IMR-90 (cell line): ENCODE measurements around the gene DMD. TPM values are rescaled to one million over a fixed set of nuclear protein-coding genes. Genes with fewer than 3 reads are reported as not detected.

ENCODE experiments used
- ATAC-seq: fragments of 200-7000 bp; cut with Tn5 transposase; 2 replicates; pipeline ENCODE4 v1.9.1; 2020; ENCODE audit warnings: low read depth, mild to moderate bottlenecking, moderate library complexity
- BruUV-seq: library from RNA; stranded (reverse); fragments of 400-500 nt; replicated peaks from 2 replicates; lab custom pipeline; 2021; lab: Mats Ljungman, UMichigan
- CTCF ChIA-PET: fragments of 300-600 bp; formaldehyde crosslinking; extraction: SDS; loops from one replicate; lab custom pipeline; 2021; ENCODE audit warnings: antibody characterized with exemption; lab: Yijun Ruan, JAX
- POLR2A ChIA-PET: fragments of 300-600 bp; sonication (Branson Sonifier 250); formaldehyde crosslinking; loops from one replicate; lab custom pipeline; 2022; ENCODE audit warnings: antibody characterized with exemption; ENCODE audit not compliant: unreplicated experiment; lab: Charles Lee
- DNase-seq: peaks from one replicate; pipeline ENCODE4 v3.0.0; 2013
- H2AFZ ChIP-seq: replicated peaks from 2 replicates; pipeline ENCODE3; 2013; ENCODE audit warnings: low read length, mild to moderate bottlenecking; ENCODE audit not compliant: poor library complexity
- H2AK5ac ChIP-seq: 2 replicates; pipeline ENCODE4 v1.6.1; 2013; ENCODE audit warnings: low read depth, low read length, inconsistent platforms
- H2AK9ac ChIP-seq: replicated peaks from 2 replicates; pipeline ENCODE3; 2013; ENCODE audit warnings: mild to moderate bottlenecking, low read depth, low read length, moderate library complexity; ENCODE audit not compliant: poor library complexity
- H2BK120ac ChIP-seq: 2 replicates; pipeline ENCODE4 v1.6.1; 2013; ENCODE audit warnings: low read depth, low read length, inconsistent platforms
- H2BK15ac ChIP-seq: 3 replicates; pipeline ENCODE4 v1.6.1; 2013; ENCODE audit warnings: low read depth, low read length, inconsistent platforms
- H2BK20ac ChIP-seq: 2 replicates; pipeline ENCODE4 v1.6.1; 2013; ENCODE audit warnings: low read depth, mild to moderate bottlenecking, inconsistent platforms, low read length, moderate library complexity
- H2BK5ac ChIP-seq: 2 replicates; pipeline ENCODE4 v1.6.1; 2013; ENCODE audit warnings: mild to moderate bottlenecking, low read depth, low read length, inconsistent platforms; ENCODE audit not compliant: poor library complexity, severe bottlenecking
- H3K14ac ChIP-seq: replicated peaks from 2 replicates; pipeline ENCODE4 v1.6.1; 2013; ENCODE audit warnings: low read depth, low read length, inconsistent platforms
- H3K18ac ChIP-seq: 2 replicates; pipeline ENCODE4 v1.6.1; 2013; ENCODE audit warnings: low read depth, low read length, control low read depth
- H3K23ac ChIP-seq: 2 replicates; pipeline ENCODE4 v1.6.1; 2013; ENCODE audit warnings: low read depth, low read length, inconsistent platforms
- H3K27ac ChIP-seq: 2 replicates; pipeline ENCODE4 v1.5.1; 2013; ENCODE audit warnings: mild to moderate bottlenecking, control low read depth, low read length; ENCODE audit not compliant: insufficient read depth
- H3K27me3 ChIP-seq: 2 replicates; pipeline ENCODE4 v1.6.1; 2013; ENCODE audit warnings: low read length; ENCODE audit not compliant: control insufficient read depth, insufficient read depth
- H3K36me3 ChIP-seq: 2 replicates; pipeline ENCODE4 v1.6.1; 2013; ENCODE audit warnings: low read length, mixed read lengths; ENCODE audit not compliant: control insufficient read depth, insufficient read depth
- H3K4ac ChIP-seq: 2 replicates; pipeline ENCODE4 v1.6.1; 2013; ENCODE audit warnings: low read depth, low read length, inconsistent platforms
- H3K4me1 ChIP-seq: 2 replicates; pipeline ENCODE4 v1.6.1; 2013; ENCODE audit warnings: low read length, mixed read lengths; ENCODE audit not compliant: control insufficient read depth, insufficient read depth
- H3K4me2 ChIP-seq: 2 replicates; pipeline ENCODE4 v1.6.1; 2013; ENCODE audit warnings: low read depth, mild to moderate bottlenecking, control low read depth, low read length, moderate library complexity
- H3K4me3 ChIP-seq: 2 replicates; pipeline ENCODE4 v1.5.1; 2013; ENCODE audit warnings: low read depth, mild to moderate bottlenecking, control low read depth, low read length, moderate library complexity; ENCODE audit not compliant: insufficient read depth
- H3K56ac ChIP-seq: 2 replicates; pipeline ENCODE4 v1.6.1; 2013; ENCODE audit warnings: low read length, inconsistent platforms; ENCODE audit not compliant: insufficient read depth; ENCODE audit errors: extremely low read depth
- H3K79me1 ChIP-seq, 2 experiments: 2 replicates each; pipeline ENCODE4 v1.6.1; 2013; ENCODE audit warnings: low read length in 2 of 2, inconsistent platforms in 1 of 2, low read depth in 1 of 2
- H3K9ac ChIP-seq: 2 replicates; pipeline ENCODE4 v1.6.1; 2013; ENCODE audit warnings: low read depth, low read length, control low read depth
- H3K9me1 ChIP-seq: 2 replicates; pipeline ENCODE4 v1.6.1; 2013; ENCODE audit warnings: low read length, inconsistent platforms; ENCODE audit not compliant: insufficient read depth
- H3K9me3 ChIP-seq: 2 replicates; pipeline ENCODE4 v1.6.1; 2013; ENCODE audit warnings: low read length; ENCODE audit not compliant: control insufficient read depth, insufficient read depth
- H4K20me1 ChIP-seq: 2 replicates; pipeline ENCODE4 v1.6.1; 2013; ENCODE audit warnings: low read length, inconsistent platforms; ENCODE audit not compliant: insufficient read depth
- H4K5ac ChIP-seq: 2 replicates; pipeline ENCODE4 v1.6.1; 2013; ENCODE audit warnings: mild to moderate bottlenecking, low read depth, low read length, control low read depth
- H4K8ac ChIP-seq, 2 experiments: 2 replicates each; pipeline ENCODE4 v1.6.1; 2013; ENCODE audit warnings: low read depth in 2 of 2, low read length in 2 of 2, control low read depth in 1 of 2, inconsistent platforms in 1 of 2
- H4K91ac ChIP-seq: 2 replicates; pipeline ENCODE4 v1.6.1; 2013; ENCODE audit warnings: low read depth, low read length, inconsistent platforms; ENCODE audit not compliant: insufficient read depth
- BHLHE40 ChIP-seq: fragments of 150-350 bp; IDR thresholded peaks from 2 replicates; pipeline ENCODE4 v1.6.1; 2016; ENCODE audit warnings: mild to moderate bottlenecking, low read depth, low read length
- CEBPB ChIP-seq: IDR thresholded peaks from 2 replicates; pipeline ENCODE4 v1.6.1; 2012; ENCODE audit warnings: low read depth, low read length, improper control_type of control experiment
- CHD1 ChIP-seq: IDR thresholded peaks from 2 replicates; pipeline ENCODE4 v1.6.1; 2012; ENCODE audit warnings: low read depth, low read length, improper control_type of control experiment
- FOS ChIP-seq: fragments of 150-350 bp; IDR thresholded peaks from 2 replicates; pipeline ENCODE4 v1.6.1; 2016; ENCODE audit warnings: low read depth, low read length
- MAFK ChIP-seq: IDR thresholded peaks from 2 replicates; pipeline ENCODE4 v1.6.1; 2012; ENCODE audit warnings: low read depth, low read length, improper control_type of control experiment
- MAZ ChIP-seq: IDR thresholded peaks from 2 replicates; pipeline ENCODE4 v1.6.1; 2012; ENCODE audit warnings: low read depth, mild to moderate bottlenecking, low read length, improper control_type of control experiment, moderate library complexity, borderline replicate concordance
- MXI1 ChIP-seq: IDR thresholded peaks from 2 replicates; pipeline ENCODE4 v1.6.1; 2012; ENCODE audit warnings: low read depth, mild to moderate bottlenecking, low read length, moderate library complexity, borderline replicate concordance
- POLR2A ChIP-seq: IDR thresholded peaks from 2 replicates; pipeline ENCODE4 v1.6.1; 2012; ENCODE audit warnings: mild to moderate bottlenecking, low read depth, low read length
- RAD21 ChIP-seq: IDR thresholded peaks from 2 replicates; pipeline ENCODE4 v1.6.1; 2012; ENCODE audit warnings: low read length, improper control_type of control experiment
- RCOR1 ChIP-seq: IDR thresholded peaks from 2 replicates; pipeline ENCODE4 v1.6.1; 2012; ENCODE audit warnings: mild to moderate bottlenecking, low read length, improper control_type of control experiment; ENCODE audit not compliant: insufficient replicate concordance
- RFX5 ChIP-seq: IDR thresholded peaks from 2 replicates; pipeline ENCODE4 v1.8.0; 2012; ENCODE audit warnings: low read depth, mild to moderate bottlenecking, low read length, moderate library complexity
- SMC3 ChIP-seq: fragments of 150-350 bp; IDR thresholded peaks from 2 replicates; pipeline ENCODE4 v1.6.1; 2016; ENCODE audit warnings: low read depth, mild to moderate bottlenecking, antibody characterized with exemption, low read length, moderate library complexity
- WGBS, 2 experiments: methylation state at CpG; one replicate each; pipeline versions ENCODE4 v1.1.5 to v1.1.7; 2013; ENCODE audit warnings: missing lambda C conversion rate in 2 of 2; ENCODE audit not compliant: insufficient read length in 1 of 2; ENCODE audit errors: extremely low coverage in 2 of 2; 5-methylcytosine and 5-hydroxymethylcytosine counted together
- dilution Hi-C: fragments of 300-500 bp; cut with HindIII; formaldehyde crosslinking; loops from one replicate; pipeline ENCODE4 v1.14.3; 2018; ENCODE audit warnings: low sequenced_read_pairs; ENCODE audit not compliant: unreplicated experiment
- in situ Hi-C: fragments of 300-500 bp; cut with MboI; formaldehyde crosslinking; loops from 3 replicates; pipeline ENCODE4 v1.14.3; 2019; ENCODE audit warnings: low sequenced_read_pairs, inconsistent platforms, mixed read lengths
- intact Hi-C: fragments of 100-400 bp; cut with micrococcal nuclease; formaldehyde crosslinking; loops from 2 replicates; pipeline ENCODE4 v1.10.0; 2022
- polyA plus RNA-seq, 3 experiments: library from polyadenylated mRNA; depleted of rRNA; stranded (reverse); fragments of >200 nt; gene quantifications; 2 replicates each; pipeline ENCODE4 v1.2.3, GENCODE V29; 2012; ENCODE audit warnings: low replicate concordance in 1 of 3
- total RNA-seq: library from RNA; depleted of rRNA; stranded (reverse); fragments of >200 nt; gene quantifications from 2 replicates; pipeline ENCODE4 v1.2.3, GENCODE V29; 2012
- TF ChIP-seq, protein P1 (sequence below): conservative IDR thresholded peaks from 2 replicates; pipeline ENCODE4 v1.5.1; 2012; ENCODE audit warnings: mild to moderate bottlenecking, low read depth, low read length, improper control_type of control experiment

The DMD gene
- total and polyA plus RNA-seq, 2 of the 4 experiments (the other 2 are of a cell fraction), result 6.6 to 11.8 TPM

- in situ Hi-C loops (no loop called here), intact Hi-C loops (no loop called here), dilution Hi-C loops (no loop called here)
- Histone ChIP-seq H3K9me3 (no peaks in the 10 kb centered on the region), H3K27me3 (no peaks in the 10 kb centered on the region), H4K91ac (no peak overlapping the region), H4K20me1 (no peaks in the 10 kb centered on the region), H3K9ac (no peak overlapping the region), H4K8ac (no peak overlapping the region), H3K18ac (no peak overlapping the region), H3K36me3 (no peaks in the 10 kb centered on the region), H3K27ac (no peak overlapping the region), H2AFZ (no peak overlapping the region), H3K56ac (no peak overlapping the region), H3K9me1 (no peaks in the 10 kb centered on the region), H2AK9ac (no peak overlapping the region), H2BK20ac (no peak overlapping the region), H3K4me1 (no peaks in the 10 kb centered on the region), H2BK120ac (no peak overlapping the region), H3K4me2 (no peak overlapping the region), H4K5ac (no peak overlapping the region), H3K23ac (no peak overlapping the region), H2AK5ac (no peak overlapping the region), H3K14ac (no peak overlapping the region), H3K4ac (no peak overlapping the region), H2BK5ac (no peak overlapping the region), H2BK15ac (no peak overlapping the region), H3K79me1 (no peaks in the 10 kb centered on the region), H3K4me3 (no peak overlapping the region)
- no peak for ATAC-seq
- BruUV-seq, result no TSS peak
- ChIA-PET CTCF (interaction anchor here (1.0 kb wide), 1 partner anchor 21 kb away, joined by 3 read pairs; no protein-coding TSS in a partner anchor), POLR2A (no interaction called here)
- DNase-seq, result no peak
- WGBS, 2 experiments, result no CpG with 5 or more reads among the region's 3 CpGs
- no peak for TF ChIP-seq MAFK
- no peak for TF ChIP-seq RAD21
- no peak for TF ChIP-seq CHD1
- no peak for TF ChIP-seq MXI1
- no peak for TF ChIP-seq MAZ
- no peak for TF ChIP-seq SMC3
- TF ChIP-seq CEBPB, result no peak
- TF ChIP-seq POLR2A, result no peak
- TF ChIP-seq BHLHE40, result no peak
- TF ChIP-seq RCOR1, result no peak
- TF ChIP-seq RFX5, result no peak
- no peak for TF ChIP-seq FOS
- TF ChIP-seq, protein P1, sequence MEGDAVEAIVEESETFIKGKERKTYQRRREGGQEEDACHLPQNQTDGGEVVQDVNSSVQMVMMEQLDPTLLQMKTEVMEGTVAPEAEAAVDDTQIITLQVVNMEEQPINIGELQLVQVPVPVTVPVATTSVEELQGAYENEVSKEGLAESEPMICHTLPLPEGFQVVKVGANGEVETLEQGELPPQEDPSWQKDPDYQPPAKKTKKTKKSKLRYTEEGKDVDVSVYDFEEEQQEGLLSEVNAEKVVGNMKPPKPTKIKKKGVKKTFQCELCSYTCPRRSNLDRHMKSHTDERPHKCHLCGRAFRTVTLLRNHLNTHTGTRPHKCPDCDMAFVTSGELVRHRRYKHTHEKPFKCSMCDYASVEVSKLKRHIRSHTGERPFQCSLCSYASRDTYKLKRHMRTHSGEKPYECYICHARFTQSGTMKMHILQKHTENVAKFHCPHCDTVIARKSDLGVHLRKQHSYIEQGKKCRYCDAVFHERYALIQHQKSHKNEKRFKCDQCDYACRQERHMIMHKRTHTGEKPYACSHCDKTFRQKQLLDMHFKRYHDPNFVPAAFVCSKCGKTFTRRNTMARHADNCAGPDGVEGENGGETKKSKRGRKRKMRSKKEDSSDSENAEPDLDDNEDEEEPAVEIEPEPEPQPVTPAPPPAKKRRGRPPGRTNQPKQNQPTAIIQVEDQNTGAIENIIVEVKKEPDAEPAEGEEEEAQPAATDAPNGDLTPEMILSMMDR, result no peak
These were observed 1621.8 kb downstream of the DMD start for GRCh38 chrX:31589503-31589902.
